NAMALWA (cell line): ENCODE measurements around the gene IFIT1.
A peak's percentile ranks its signal among the peaks of the same experiment; 100 is the strongest.
"Not testable (repeated sequence)": the region's sequence is repeated elsewhere in the genome, so short reads cannot be mapped to it uniquely, and the experiment has no call there.

Source experiments
- DNase-seq: peaks from one replicate; pipeline ENCODE4 v3.0.0-alpha.2; 2015; ENCODE audit warnings: low spot score

The IFIT1 gene

DNA sequence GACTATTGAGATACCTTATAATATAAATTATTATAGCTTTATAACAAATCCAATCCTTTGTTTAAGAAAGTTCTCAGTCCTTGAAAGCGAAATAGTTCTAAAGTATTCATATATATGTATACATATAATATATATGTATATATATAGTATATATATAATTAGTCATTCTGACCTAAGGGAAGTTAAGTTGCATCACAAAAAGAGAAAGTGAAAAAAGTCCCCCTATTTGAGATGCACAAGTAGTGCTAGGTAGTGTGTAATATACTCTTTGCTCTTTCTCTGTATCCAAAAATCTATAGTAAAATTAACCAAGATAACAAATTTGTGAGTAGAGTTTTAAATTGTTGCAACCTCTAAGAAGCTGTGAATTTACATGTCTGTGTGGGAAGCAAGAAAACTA is 27.9 kb upstream of the IFIT1 start:
- DNase-seq = no peak

DNA sequence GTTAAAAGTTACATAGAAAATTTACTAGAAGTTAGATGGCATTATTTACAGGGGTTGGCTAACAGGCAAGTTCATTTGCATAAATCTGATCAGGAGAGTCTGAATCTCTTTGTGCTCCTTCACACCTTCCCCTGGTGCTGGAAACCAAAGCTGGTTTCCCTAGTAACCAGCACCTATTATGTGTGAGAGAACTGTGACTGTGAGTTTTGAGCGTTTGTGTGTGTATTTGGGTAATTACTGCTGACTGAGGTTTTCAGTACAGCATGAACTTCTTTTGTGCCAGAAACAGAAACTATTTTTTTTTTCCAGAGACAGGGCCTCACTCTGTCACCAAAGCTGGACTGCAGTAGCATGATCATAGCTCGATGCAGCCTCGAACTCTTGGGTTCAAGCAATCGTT is 24.9 kb upstream of the IFIT1 start:
- DNase-seq = no peak

DNA sequence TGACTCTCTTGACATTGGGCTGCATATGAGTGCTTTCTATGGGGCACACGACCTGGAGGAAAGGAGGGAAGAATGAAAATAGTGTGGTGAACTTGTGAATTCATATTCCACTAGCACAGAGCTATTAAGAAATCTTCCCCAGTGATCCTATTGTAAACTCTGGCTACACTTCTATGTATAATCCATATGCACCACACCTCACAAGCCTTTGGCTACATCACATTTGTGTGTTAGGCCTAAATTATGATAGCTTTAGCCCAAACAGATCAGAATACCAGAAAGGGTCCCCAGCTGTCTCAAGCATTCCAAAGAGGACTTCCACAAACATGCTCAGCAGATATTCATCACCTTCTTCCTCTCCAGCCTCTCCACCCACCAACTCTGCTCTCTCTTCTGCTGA is 24.3 kb upstream of the IFIT1 start:
- DNase-seq = no peak

DNA sequence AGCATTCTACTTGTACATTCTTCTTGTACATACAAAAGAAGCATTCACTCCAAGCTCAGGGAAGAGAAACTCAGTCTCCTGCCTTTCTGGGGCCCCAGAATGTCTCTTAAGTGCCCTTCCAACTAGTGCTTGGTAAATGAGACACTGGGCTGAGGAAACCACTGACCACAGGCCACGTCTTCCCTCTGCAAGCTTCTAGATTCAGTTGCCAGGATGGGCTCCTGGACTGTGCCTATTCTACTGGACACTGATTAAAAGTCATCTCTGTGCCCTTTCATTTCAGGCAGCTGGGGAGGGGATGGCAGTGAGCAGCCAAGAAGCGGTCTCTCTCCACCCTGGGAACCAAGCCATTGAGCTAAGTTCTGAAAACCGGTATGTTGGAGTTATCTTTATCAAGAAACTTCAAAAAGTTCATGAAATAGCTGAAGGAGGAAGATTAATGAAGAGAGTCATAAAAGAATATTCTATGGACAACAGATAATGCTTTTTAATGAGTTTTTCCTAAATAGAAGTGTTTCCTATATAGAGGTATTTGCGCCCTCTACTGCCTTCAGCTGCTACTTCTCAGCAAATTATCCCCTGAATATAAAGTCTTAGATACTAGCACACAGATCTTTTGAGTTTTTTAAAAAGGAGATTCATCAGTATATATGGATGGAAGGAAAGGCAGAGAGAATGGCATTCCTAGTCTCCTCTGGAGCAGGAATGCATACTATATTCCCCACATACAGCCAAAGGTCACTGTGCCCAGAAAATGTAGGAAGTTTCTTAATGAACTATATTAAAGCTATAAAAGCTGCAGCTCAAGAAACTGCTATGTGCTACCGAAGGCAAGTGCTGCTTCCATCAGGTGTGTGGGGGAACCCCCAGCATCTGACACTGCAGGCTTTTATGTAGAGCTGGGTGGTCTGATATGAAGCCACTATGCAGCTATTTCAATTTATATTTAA is 23.0 kb upstream of the IFIT1 start:
- DNase-seq = peak; percentile 39

DNA sequence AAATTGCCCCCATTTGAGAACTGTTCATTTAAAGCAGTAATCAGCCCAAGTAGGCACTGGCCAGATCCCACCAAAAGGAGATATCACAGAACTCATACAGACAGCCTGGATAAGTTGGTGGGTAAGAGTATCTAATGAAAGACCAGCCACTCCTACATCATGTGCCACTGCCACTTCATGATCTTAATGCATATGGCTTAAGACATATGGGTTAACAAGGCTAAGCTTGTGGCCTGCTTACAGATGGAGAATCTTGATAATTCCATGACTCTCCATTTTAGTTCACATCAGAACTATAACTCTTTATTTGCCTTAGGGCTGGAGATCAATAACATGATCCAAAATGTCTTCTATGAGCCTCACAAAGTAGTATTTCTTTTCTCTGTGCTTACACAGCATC is 21.3 kb upstream of the IFIT1 start:
- no peak for DNase-seq

DNA sequence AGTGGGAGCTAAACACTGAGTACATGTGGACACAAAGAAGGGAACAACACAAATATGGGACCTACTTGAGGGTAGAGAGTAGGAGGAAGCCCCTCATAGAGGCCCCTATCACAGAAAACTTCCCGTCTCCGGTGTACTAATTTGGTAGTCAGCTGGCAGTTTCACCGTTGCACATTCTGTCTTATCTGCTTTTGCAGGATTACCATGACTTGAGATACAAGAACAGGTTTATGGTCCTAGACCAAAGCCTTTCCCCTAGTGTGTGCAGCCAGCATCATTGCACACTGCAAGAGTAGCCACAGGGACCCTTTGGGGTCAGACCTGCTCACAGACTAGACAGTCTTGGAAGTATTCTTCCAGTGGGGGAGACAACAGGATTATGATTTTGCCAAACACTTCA is 20.4 kb upstream of the IFIT1 start:
- DNase-seq = no peak

DNA sequence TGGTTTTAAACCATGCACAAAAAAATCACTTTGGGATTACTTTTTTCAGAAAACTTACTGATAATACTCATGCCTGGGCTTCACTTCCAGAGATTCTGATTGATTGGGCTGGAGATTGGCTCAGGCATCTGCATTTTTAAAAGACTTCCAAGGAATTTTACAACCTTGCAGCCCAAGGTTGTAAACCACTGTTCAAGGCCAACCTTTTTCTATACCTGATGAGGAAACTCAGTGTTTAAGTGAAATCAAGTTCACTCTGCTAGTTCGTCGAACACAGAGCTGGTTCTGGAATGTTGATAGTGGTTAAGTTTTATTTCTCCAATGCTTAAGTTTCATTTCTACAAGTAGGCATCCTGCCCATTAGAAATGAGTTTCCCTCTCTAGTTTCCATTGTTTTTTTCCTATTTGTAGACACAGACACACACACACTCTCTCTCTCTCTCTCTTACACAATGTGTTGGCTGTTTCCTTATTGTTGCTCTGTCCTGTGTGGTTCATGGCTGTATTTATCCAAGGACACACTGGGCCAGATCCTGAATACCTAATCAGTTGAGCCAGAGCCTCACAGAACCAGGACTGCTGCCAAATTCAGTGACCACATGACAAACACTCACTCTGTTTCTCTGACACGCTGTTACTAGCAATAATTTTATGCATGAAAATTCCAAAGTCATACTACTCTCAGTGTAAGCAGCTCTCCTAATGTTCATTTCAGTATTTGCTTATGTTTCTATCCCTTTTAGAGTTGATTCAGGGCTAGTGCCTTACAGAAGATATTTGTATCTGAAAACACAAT is 18.3 kb upstream of the IFIT1 start:
- DNase-seq = no peak

DNA sequence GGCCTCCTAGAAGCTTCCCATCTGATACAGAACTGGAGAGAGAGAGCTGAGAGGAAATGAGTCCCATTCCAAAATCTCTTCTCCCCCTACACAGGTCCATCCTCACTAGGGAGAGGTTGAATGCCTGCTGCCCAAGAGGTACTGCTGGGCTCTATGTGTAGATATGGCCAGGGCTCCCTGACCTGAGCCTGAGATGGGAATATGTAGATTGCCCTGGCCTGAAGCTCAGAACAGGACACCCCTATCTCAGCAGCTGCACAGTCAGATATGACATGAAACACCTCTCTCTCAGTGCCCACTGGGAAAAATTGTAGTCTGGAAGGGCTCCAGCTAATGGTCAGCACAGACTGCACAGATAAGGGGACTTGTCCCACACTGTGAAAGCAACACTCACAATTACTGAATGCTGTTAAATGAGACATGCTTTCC is 17.7 kb upstream of the IFIT1 start:
- no peak for DNase-seq

DNA sequence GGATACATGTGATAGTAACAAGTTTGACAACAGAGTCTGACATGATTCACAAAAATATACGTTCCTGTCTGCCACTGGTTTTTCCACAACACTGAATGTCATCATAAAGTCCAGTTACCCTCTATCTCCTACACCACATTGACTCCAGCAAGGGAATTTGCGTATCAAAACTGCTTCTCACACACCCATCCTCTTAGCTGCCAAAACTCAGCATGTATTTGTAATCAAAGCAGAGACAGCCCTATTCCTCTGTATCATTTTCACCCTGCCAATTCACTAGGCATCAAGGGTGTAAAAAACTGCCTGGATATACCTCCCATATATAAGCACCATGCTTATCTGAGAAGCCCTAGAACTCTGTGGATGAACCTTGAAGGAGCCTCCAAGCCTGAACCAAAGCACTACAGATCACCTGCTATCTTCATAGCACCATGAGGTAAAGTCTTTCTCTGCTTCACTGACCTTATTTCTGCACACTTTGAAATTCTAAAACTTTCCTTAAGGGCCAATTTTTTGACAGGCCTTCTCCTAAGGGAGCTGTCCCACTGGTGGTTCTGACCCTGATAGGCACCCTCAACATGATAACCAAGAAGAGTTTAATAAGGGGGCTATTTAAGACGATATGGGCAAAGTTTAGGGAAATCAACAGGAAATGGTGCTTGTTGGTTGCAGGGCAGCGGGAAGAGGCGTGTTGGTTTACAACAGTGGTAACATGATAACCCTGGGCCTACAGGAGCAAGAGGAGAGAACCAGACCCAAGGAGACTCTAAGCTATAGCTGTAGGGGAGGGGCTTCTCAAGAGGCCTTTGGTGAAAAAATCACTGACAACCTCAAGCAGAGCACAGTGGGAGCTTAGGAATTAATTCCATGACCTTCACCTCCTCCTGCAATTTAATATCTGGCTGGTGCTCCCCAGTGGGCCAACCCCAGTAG is 14.5 kb upstream of the IFIT1 start, which contains the start of gene IFIT1B:
TSS of gene IFIT1B (plus strand) at position 352 of the 933 bp plus-strand sequence. CDS start at position 432, 80 bp downstream.
- no peak for DNase-seq

DNA sequence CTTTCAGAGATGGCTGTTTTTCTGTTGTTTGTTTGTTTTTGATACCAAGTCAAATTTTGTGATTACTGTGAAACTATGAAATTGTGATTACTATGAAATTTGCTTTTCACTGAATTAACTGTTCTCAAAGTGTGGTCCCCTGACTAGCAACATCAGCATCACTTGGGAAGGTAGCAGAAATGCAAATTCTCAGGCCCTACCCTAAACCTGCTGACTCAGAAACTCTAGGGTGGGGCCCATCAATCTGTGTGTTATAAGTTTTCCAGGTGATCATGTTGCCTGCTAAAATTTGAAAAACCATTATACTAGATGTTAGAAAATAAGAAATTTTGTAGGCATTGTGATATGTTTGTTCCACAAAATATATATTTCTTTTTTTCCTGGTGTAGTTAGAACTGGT is 13.3 kb upstream of the IFIT1 start:
- no peak for DNase-seq

DNA sequence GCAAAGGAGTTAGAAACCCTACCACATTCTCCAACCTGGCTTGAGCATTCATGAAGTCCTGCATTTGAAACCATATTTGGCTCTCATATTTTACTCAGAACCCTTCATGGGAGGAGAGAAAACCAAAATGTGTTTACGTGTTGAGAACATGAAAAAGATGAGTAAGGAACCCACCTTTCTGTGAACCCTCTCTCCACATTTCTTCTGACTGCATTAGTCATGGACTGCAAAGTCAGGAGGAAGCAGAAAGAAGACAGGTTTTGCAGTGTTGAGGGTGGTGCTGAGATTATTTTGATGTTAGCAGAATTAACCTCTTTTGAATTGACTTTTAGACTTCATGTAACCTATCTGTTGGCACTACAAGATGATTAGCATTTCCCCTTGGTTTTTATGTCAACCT is 9.7 kb upstream of the IFIT1 start:
- DNase-seq = no peak

DNA sequence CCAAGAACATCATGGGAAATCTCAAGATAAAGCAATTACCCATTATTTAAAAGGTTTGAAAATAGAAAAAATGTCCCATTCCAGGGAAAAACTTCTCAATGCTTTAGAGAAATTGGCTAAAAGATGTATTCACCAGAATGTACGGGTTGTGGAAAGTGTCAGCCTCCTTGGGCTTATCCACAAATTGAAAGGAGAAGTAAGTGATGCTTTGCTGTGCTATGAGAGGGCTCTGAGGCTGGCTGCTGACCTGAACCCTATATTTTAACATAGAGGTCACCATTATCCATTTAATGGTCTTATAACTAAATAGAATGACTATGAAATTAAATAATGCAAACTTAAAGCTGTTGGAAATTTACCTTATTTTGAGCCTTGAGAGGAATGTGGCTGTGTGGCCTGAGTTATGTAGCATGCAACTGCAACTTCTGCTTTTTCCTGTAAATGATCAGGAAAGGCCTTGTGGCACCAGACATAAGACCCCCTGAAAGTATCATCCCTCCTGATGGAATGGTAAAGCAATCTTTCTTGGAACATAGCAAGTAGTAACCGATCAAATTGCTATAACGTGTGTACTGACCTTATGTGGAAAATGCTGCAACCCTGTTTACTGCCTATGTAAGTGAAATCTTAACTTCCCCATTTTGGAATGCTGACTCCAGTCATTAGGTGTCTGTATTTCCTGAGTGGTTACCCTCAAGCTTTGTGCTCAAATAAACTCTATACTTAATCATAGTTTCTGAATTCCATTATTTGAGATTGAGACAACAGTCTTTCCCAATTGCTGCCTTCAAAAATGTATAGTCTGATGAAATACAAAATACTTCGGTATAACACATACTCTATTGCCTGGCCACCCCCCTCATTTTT is 7.7 kb upstream of the IFIT1 start:
- peak; percentile 13 for DNase-seq

DNA sequence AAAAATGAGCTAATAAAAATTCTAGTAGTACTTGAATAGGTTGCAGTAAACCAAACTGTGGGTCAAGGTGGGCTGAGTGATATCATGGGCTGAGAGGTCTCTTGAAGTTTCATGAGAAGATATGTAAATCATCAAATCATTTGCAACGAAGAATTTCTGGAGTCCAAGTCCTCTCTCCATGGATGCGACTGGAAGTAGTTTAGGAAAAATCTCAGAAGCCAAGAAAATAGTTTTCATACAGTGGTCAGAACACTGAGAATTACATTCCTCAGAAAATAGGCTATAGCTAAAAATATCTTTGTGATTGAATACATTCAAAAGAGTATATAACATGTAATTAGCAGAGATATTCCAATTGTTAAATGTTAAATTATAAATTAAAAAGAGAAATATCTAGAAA is 3.6 kb upstream of the IFIT1 start:
- no peak for DNase-seq

DNA sequence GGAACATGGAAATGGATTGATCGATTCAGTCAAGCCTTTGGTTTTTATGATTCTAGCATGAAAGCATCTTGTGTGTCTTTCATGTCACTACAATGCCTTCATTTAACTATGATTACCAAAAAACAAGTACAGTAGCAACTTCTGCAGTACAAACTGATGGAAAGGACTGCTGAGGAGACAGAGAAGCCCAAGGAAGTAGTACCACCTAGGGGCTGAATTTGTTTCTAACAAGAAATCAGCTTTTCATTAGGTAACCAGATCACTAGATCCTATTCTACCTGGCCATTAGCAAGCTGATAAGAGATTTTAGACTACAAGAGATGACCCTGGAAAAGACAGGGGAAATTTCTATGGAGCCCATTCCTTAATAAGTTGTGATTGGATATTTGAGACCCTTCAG is 3.2 kb upstream of the IFIT1 start:
- peak; percentile 46 for DNase-seq

DNA sequence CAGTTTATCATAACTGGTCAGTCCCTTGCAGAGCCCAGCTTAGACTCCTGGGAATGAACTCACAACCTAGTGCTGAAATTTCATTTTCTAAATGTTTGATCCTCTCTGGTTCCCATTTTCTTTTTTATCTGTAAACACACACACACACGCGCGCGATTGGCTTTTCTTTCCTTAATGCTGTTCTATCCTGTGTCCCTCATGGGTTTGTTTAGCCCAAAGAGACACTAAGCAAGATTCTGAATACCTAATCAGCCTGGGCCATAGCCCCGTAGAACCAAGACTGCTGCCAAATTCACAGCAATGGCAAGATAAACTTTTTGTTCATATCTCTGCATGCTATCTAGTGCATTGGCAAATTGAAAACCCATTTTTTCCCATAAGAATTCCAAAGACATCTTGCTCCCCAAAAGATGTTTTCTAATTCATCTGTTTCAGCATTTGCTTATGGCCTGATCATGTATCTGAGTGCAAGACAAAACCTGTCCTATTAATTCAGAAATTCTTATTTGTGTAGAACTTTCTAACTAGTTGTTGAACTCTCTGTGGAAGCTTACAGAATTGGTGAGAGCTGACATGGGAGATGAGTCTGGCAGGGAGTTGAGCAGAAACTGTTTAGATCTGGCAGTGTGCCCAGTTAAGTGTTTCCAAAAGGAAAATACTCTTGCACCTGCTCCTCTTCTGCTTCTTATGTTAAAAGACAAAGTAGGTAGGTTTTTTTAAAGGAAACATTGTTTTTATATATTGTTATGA is 1.8 kb upstream of the IFIT1 start:
- no peak for DNase-seq

DNA sequence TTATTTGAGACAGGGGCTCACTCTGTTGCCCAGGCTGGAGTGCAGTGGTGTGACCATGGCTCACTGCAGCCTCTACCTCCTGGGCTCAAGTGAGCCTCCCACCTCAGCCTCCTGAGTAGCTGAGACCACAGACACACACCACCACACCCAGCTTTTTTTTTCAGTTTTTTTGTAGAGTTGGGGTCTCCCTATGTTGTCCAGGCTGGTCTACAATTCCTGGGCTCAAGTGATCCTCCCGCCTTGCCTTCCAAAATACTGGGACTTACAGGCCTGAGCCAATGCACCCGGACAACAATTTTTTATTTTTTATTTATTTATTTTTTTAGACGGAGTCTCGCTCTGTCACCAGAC is 1.2 kb upstream of the IFIT1 start:
- DNase-seq = not testable (repeated sequence)

DNA sequence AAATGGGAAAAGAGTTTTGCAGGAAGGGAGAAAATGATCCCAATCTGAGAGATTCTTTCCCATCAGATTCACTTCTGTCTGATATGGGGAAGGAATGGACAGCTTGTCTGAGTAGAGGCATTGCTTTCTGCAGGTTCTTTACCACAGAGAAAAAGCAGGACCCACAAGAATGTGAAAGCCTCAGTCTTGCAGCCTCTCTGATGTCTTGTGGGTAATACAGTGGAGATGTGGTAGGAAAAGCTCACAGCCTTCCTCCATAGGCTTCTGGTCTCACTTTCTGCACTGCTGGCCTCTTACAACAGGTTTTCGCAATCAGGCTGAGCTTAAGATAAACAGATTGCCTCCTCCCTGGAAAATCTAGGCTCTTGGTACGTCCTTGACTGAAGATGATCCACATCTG is 551 bp downstream of the IFIT1 start:
- DNase-seq = no peak

DNA sequence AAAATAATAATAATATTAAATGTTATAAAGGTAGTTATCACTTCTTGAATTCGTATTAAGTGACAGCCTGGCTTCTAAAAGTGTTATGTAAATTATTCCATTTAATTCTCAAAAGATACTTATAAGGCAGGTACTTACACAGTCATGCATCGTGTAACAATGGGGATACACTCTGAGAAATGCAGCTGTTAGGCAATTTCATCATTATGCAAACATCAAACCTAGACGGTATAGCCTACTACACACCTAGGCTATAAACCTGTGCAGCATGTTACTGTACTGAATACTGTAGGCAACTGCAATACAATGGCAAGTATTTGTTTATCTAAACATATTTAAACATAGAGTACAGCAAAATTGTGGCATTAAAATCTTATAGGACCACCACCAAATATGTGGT is 1.5 kb downstream of the IFIT1 start:
- no peak for DNase-seq

DNA sequence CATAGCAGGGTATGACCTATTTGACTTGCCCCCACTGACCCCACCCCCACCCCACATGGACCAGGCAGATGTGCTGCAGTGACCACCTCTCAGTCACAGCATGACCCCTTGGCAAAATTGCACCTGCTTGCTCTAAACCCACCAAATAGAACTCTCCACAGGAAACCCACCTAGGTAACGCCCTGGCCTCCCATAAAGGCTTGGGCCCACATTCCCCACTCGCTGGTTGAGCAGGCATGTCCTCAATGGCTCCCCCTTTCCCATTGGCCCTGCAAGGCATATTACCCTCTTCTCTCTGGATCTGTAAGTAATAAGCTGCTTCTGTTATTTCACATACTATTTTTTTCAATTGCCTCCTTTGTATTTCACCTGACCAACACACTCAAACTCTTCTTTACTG is 2.7 kb downstream of the IFIT1 start:
- DNase-seq = no peak

DNA sequence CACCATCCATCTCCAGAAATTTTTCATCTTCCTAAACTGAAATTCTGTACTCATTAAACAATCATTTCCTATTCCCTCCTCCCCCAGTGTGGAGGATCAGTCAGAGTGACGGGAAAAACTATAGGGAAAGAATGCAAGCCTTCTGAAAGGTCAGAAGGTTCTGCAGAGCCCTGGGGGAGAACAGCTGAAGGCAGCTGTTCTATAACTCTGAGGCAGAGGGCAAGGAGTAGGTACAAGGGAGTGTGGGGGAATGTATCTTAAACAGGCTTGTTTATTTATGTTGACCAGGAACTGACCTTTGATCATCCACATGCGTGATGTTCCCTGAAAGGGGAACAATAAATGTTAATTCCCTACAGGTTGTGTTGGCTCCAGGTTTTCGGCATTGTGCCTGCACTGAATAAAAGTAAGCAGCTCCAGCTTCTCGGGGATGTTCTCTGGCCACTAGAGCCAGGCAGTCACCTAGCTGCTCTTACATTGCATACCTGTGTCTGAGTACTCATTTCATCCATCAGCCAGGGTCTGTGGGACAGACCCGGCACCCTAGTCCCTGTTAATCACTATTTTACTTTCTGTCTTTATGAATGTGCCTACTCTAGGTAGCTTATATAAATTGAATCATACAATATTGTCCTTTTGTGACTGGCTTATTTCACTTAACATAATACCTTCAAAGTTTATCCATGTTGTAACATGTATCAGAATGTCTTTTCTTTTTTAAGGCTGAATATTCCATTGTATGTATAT is 5.8 kb downstream of the IFIT1 start:
- no peak for DNase-seq
